Islet of Langerhans (tissue), 1 donor: ENCODE measurements around the gene SLC2A2.

ENCODE experiments used
- FAIRE-seq: peaks from one replicate; lab custom pipeline; 2011; peaks lifted over from hg19 to GRCh38; lab: Jason Lieb, UNC

The SLC2A2 gene

DNA sequence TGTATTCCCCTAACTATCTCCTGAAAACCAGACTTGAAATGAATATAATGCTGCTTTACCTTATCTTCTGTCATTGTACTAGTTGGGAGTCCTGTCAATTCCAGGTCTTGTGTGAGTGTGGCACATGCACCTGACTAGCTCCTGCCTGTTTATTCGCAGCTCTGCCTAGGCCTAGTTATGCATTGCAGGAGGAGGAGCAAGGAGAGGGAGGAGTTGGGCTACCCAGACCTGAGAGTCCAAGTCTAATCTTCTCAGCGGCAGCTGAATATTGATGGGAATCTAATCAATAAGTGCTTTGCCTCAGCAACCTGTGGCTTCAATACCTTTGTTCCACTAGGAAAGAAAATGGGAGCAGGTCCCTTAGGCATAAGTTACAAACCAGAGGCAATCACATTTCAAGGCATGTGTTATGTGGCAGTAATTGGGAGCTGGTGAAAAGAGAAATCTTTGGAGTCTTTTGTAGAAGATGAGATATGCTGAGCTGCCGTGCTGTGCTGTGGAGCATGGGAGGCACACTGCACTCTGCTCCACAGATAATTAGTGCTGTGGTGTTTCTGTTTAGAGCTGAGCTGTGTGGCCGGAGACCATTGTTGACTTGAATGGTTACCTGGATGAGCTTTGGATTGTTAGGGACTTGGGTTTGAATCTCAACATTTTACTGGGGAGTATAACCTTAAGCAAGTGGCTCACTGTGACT lies at the start of gene SLC2A2:
SLC2A2 (minus strand) TSS at position 124 of the 697 bp plus-strand sequence; CDS start at position 74, 50 bp downstream.
- no peak for FAIRE-seq

DNA sequence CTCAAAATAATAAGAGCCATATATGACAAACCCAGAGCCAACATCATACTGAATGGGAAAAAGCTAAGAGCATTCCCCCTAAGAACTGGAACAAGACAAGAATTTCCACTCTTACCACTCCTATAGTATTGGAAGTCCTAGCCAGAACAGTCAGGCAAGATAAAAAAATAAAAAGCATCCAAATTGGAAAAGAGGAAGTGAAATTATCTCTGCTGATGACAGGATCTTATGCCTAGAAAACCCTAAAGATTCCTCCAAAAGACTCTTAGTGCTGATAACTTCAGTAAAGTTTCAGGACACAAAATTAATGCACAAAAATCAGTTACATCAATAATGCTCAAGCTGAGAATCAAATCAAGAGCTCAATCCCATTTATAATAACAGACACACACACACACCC lies 45.9 kb upstream of the SLC2A2 start:
- FAIRE-seq, result no peak

DNA sequence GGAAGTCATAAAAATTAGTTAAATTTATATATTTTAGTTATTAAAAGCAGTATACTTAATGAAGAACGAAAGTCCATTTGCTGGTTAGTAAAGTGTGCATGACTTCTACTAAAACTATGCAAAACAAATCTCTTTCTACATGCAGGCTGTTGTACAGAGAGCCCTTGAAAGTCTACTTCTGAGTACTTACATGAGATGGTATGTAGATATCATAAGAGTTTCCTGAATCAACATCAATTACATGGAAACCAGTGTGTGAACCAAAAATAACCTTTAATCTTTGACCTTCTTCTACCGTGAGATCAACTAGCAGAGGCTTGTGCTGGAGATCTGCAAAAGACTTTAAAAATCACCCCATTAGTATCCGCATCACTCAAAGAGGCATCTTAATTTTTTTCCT lies 42.1 kb upstream of the SLC2A2 start:
- no peak for FAIRE-seq

DNA sequence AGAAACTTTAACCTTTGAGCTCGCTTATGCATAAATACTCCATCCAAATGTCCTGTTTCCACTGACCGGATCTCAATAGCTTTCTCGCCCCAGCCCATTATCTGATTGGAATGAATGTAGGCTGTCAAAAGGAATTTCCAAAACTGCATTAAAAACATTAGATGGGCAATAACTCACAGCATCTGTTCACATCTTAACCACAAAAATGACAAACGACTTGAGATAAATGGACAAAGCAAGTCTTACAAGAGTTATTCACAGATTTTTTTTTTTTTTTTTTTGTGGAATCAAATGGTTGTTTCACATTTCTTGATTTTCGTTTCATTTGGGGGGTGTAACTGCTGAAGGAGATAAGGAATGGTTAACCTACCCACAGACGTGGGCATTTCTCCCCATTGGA lies 39.7 kb upstream of the SLC2A2 start:
- FAIRE-seq, result no peak

DNA sequence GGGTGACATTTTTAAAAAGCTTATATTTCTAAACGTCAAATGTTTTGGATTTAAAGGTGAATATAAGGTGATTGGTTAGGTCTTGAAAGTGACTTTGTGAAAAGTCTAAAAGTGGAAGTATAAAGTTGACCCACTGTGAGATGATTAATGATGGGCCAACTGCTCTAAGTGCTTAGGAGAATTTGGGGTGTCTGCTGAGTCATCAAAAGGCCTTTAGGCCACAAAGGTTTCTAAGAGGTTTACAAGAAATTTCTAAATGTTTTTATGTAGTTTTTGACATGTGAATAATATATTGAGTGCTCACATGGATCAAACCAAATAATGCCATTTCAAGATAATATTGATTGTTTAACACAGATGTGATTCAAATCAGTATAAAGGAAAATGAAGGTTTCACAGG lies 39.2 kb upstream of the SLC2A2 start:
- no peak for FAIRE-seq

DNA sequence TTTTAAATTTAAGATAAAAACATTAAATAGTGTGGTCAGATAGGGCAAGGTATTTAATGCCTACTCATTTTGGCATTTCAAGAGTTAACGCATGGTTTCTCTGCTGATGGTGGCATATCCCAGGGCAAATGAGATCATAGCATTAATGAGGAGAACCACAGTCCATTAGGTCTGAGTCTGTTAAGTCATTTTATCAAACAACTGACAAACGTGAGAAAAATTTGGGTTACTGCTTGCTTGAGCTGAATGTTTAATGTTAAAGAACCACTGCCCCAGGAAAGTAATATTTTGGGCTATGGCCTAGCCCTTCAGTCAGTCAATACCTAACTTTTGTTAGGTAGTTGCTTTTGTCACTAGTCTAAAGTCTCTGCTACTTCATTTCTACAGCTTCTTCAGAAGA lies 37.9 kb upstream of the SLC2A2 start:
- FAIRE-seq, result peak; percentile 77

DNA sequence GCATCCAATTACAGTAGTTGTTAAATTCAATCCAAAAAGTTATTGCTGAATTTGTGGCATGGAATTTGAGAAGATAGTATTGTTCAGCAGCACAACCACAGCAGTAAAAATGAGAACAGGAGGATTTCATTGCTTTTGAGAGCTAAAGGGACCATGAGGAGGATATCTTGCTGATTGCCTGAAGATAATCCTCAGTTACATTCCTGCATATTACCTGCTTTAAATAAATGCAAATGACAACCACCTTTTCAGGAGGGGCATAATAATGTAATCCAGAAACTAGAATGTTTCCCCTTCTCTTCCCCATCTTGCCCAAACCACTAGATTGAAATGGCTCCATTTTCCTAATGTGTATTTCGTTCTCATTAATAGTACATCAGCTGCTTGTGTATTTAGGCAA lies 35.2 kb upstream of the SLC2A2 start:
- FAIRE-seq, result no peak

DNA sequence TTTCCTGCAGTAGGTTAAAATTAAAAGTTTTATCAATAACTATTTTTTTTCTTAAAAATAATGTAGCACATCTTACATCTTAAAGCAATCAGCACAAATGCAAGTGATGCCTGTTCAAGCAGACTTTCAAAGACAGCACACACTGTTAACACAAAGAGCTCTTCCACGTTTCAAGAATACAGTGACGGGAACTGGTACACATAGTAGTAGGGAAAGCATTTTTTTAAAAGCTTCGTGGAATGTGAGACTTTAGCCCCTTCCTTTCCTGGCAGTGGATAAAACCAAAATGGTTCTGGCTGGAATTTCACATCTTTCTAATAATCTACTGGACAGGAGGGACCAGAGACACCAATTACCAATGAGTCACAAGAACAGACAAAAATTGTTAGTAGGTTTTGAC lies 33.5 kb upstream of the SLC2A2 start:
- no peak for FAIRE-seq

DNA sequence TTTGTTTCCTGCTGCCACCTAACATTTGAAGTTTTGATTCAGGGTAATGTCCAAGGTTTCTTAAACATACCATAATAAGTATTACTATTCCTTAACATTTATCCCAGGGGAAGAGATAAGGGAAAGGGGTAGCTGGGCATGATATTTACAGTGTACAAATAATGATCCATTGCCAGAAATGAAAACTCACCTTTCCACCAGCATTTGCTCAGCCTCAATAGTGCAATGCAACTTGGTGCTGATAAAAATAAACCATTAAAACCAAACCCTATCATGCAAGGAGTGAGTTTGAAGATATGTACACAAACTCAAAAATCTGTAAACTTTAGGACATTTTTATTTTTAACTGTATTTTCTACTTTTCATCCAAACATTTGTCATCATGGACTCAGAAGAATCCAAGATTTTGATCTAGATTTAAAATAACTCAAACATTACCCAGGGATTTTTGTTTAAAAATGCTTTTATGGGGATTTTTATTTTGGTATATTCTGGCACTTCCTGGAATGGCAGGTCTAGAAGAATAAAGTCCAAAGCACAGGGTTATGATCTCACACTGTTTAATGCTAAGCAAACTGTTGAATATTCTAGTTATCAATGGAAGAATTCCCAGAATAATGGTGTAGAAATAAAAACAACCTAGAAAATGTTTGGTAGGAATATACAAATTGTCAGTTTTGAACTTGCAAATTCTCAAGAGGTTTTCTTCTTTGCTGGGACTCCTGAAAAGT lies 32.5 kb upstream of the SLC2A2 start:
- FAIRE-seq, result no peak

DNA sequence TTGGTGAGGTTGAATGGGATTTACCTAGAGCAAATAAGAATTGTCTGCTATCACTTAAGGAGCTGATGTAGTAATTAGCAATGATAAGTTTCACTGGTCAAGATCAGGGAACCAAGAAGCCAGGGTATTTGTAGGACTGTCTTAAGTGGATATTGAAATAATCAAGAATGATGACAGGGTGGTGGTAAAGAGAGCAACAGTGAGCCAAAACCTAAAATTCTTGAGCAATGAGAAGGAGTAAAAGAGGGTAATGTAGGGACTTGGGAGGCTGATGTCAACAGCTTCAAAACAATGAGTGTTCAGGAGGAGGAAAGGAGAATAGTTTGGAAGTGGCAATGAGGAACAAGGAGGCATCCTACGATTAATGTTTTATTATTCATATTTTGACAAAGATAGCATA lies 31.5 kb upstream of the SLC2A2 start:
- FAIRE-seq, result no peak

DNA sequence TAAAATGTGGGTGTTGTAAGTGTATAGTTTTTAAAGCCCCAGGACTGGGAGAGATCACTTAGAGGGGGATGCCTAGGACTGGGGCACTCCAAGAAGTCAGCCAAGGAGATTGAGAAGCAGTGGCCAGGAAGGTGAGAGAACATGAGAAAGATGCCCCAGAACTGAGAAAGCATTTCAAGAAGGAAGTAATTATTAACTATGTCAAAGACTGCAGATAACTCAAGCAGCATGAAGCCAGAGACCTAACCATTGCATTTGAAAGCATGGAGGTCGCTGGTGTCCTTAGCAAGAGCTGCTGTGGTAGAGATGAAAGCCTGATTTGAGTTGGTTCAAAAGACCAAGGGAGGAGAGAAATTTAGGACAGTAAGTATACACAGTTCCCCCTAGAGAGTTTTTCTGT lies 30.6 kb upstream of the SLC2A2 start:
- FAIRE-seq, result no peak

DNA sequence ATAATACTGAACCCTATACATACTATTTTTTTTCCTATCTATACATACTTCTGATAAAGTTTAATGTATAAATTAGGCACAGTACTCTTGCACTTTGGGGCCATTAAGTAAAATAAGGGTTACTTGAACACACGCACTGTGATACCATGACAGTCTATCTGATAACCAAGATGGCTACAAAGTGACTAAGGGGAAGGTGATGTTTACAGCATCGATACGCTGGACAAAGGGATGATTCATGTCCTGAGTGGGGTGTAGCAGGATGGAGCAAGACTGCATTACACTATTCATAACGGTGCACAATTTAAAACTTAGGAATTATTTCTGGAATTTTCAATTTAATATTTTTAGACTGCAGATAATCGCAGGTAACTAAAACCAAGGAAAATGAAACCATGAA lies 30.0 kb upstream of the SLC2A2 start:
- no peak for FAIRE-seq

DNA sequence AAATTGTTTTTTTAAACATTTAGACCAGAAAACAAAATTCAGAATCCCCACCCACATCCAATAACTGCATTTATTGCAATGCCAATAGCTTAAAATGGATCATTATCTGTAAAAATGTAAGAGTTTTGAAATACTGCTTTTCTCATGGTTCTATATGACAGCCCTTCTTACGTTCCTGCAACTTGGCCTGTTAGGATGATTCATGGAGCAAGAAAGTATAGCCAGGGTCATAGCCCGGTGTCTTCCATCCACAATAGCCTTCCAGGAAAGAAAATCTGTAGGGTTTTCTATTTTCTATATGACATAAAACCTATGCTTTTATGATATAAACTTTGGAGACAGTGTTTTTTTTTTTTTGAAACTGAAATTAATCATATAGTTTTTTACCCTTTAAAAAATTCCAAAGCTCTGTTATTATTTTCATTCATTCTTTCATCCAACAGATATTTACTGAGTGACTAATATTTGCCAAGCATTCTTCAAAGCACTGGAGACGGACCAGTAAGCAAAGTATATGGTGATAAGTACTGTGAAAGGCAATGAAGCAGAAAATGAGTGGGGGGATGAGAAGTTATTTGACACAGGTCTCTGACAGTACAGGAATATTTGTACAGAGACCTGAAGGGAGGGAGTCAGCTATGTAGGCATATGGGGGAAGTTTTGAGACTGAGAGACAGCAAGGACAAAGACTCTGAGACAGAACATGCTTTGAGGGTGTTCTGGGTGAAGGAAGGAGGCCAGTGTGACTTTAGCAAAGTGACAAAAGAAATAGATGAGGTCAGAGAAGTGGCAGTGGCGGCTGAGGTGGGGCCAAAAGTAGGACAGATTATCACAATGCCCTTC lies 29.0 kb upstream of the SLC2A2 start:
- FAIRE-seq, result no peak

DNA sequence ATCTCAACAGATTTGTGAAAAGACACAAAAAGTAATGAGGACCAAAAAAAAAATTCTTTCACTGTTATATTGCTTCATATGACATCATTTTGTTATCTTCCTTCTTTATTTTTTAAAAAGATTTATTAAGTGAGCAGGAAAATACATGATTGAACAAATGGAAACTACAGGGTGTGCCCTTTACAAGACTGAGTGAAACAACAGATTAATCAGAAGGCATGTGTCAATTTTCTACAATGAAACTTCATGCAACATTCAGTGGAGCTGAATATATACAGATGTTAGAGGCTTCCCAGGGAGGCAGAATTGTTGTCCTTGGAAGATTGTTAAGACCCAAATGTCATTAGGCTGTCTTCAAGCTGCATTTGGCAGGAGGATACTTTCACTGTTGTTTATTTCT lies 28.4 kb upstream of the SLC2A2 start:
- no peak for FAIRE-seq

DNA sequence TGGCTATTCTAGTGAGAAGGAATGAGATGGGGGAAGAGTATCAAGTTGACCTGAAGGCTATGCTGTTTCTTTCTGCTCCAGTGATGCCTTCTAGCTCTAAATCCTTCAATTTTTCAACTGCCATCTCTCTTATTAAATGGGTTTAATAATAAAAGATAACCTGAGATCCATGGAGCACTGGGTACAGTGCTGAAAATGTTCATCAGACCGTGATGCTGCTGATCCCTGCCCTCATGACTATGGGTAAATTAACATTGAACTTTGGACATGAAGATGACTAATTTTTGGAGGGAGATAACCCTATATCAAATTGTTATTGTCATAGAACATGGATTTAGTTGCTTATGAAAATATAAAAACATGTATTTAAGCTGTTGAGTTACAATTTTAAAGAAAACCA lies 27.7 kb upstream of the SLC2A2 start:
- FAIRE-seq, result no peak

DNA sequence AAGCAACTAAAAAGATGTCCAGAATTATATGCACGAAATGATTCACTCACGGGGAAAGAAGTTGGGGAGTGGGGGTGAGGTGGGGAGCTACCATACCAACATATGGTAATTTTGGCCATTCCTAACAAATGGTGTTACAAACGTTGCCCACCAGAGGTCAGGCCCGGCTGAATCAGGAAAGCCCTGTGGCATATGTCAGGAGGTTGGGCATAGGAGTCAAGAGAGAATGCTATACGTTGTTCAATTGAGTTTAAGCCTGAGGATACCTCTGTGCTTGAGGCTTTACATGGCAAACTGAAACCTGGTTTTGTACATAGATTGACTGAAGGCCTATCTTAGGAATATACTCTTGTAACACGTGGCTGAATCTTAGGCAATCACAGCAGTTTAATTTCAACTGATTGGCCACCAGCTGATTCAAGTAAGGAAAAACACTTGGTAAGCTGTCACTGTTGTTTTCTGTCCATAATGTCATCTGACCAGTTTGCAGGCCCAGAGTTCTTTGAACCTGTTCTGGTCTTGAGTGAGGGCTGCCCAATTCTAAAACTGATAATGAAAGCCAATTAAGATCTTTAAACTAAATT lies 23.4 kb upstream of the SLC2A2 start:
- no peak for FAIRE-seq

DNA sequence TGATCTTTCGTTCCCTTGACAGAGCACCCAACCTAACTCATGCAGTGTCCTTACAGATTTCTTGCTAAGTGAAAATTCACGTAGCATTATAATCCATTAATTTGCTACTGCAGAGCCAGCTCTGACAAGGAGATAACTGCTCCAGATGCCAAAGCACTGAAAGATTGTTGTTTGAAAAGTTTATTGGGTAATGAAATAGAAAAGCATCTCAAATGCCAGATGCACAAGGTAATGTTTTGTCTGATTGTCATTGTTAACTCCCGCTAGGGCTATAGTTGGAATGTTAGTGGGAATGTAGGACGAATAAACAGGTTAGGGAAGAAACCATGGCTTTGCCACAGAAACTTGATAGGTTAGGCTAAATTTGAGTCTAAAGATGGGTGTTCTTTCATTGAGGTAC lies 20.2 kb upstream of the SLC2A2 start:
- FAIRE-seq, result no peak

DNA sequence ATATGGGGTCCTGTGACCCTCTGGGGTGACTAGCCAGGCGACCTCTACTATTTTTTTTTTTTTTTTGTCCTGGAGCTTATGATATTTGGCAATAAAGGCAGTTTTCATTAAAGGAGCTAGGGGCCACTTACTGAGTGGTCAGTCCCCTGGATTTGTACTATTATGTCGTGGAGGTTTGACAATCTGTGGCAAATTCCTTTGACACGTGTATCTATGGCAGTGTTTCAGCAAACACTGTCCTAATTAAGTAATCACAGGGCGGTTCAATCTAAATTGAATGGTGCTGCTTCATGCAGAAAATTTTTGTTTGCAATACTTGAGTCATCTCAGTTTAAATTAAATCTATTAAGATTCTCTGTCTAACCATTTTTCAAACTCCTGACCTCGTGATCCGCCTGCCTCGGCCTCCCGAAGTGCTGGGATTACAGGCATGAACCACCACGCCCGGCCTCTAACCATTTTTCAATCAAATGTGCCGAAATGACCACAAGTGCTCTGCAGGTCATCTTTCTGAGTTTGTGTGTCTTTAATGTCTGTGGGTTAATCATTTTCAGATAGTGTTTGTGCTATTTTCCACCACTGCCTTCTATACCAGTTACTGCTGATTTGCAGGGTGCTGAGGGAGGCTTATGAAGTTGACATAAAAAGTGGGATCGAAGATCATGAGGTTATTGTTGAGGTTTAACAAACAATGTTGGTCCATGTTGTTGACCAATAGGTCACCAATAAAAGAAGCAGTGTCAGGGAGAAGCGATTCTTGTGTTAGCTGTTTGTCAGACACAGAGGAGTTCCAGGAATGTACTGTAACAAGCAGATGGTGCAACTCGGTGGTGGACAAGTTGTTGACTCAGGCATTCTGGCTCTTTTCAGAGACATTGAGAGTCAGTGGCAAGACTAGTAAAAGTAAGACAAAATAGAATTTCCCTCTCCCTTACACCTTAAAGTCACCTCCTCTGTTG lies 18.6 kb upstream of the SLC2A2 start:
- FAIRE-seq, result peak; percentile 51

DNA sequence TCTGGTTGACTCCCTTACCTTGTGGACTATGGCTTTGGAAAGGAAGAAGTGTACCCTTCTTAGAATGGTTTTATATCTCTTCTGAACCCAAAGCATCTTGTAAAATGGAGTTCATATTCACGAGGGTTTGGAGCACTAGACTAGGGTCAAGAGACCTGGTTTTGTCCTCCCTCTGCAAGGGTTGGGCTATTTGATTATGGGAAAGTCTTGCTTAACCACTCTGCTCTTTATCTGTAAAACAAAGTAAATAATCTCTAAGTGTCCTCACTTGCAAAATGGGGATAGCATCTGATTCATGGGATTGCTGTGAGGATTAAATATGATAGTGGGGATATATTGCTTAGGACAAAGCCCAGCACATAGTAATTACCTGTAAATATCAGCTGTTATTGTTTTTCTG lies 17.9 kb upstream of the SLC2A2 start:
- peak; percentile 41 for FAIRE-seq

DNA sequence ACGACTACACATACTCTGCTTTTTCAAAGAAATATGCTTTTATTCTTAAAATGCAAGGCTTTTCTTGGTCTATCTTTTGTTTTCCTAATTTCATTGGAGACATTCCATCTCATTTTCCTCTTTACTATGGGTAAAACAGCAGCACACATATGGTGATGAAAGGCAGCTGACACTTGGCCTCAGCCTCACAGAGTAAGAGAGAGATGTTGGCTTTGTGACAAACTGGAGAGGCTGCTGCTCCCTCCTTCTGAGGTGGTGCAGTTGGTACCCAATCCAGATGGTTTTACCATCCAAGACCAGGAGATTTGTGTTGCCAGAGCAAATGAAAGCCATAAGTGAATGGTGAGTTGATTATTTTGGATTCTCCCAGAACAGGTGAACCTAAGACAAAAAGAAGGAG lies 13.2 kb upstream of the SLC2A2 start:
- FAIRE-seq, result no peak

DNA sequence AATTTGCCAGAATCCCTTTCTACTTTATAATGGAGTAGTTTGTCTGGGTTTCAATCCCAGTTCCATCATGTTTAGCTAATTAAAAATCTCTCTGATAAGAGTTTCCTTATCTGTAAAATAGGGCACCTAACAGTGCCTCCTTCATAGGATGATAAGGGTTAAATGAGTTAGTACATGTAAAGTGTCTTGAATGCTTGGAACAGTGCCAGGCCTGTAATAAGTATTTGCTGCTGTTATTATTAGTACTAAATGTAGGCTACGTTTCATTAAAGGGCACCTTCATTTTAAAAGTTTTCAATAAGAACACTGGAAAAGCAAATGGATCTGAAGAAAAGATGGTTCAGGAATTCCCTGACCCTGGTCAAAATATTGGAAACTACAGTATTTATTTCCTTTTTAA lies 11.8 kb upstream of the SLC2A2 start:
- FAIRE-seq, result no peak

DNA sequence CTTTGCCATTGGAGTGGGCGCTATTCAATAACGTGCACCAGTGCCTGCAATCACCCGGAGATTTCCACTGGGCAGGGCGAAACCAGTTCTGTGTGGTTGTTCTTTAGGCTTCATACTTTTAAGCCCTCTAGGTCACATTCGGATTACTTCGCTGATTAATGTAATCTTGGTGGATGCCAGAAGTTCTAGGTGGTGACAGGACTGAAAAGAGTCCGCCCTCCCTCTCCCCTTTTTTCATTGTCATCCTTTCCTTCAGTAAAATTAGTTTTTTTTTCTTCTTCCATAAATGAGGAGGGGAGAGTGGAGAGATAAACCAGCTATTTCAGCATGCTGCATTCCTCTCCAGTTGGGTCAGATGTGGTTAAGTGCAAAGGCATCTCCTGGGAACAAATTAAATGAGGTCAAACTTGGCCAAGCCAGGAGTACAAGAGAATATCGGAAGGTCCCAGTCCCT lies 2.3 kb upstream of the SLC2A2 start:
- FAIRE-seq, result no peak
